GM12891 (cell line): Measurements from ENCODE around the gene LORICRIN.

Experiments
- PAX5 ChIP-seq: IDR thresholded peaks from 2 replicates; pipeline ENCODE4 v1.6.1; 2011; ENCODE audit warnings: low read length, moderate library complexity, mild to moderate bottlenecking; ENCODE audit not compliant: insufficient read depth, severe bottlenecking
- POLR2A ChIP-seq: IDR thresholded peaks from 2 replicates; pipeline ENCODE4 v1.6.1; 2011; ENCODE audit warnings: low read depth, low read length, control low read depth
- POLR2AphosphoS5 ChIP-seq: IDR thresholded peaks from 2 replicates; pipeline ENCODE4 v1.6.1; 2011; ENCODE audit warnings: low read depth, low read length, control low read depth
- POU2F2 ChIP-seq: IDR thresholded peaks from 2 replicates; pipeline ENCODE4 v1.6.1; 2011; ENCODE audit warnings: low read depth, mild to moderate bottlenecking, control low read depth, low read length, moderate library complexity
- SPI1 ChIP-seq: IDR thresholded peaks from 2 replicates; pipeline ENCODE4 v1.6.1; 2011; ENCODE audit warnings: low read depth, low read length, control low read depth
- TAF1 ChIP-seq: IDR thresholded peaks from 2 replicates; pipeline ENCODE4 v1.6.1; 2011; ENCODE audit warnings: low read depth, low read length, control low read depth

GRCh38 chr1:153253076-153253475 is 6.4 kb upstream of the LORICRIN start:
- TF ChIP-seq POLR2AphosphoS5 (no peak), POLR2A (no peak), PAX5 (no peak), TAF1 (no peak), SPI1 (no peak), POU2F2 (no peak)
